H1 (cell line): ENCODE results near the gene ZNF229. TPM values are rescaled to one million over a fixed set of nuclear protein-coding genes. Genes with fewer than 3 reads are reported as not detected.

Experiments
- CTCF ChIA-PET: fragments of 300-600 bp; sonication (Branson Sonifier 250); formaldehyde crosslinking; loops from one replicate; lab custom pipeline; 2021; ENCODE audit not compliant: partially characterized antibody; lab: Charles Lee
- POLR2A ChIA-PET: fragments of 300-600 bp; sonication (Branson Sonifier 250); formaldehyde crosslinking; loops from one replicate; lab custom pipeline; 2021; ENCODE audit warnings: inconsistent platforms; ENCODE audit not compliant: partially characterized antibody; lab: Charles Lee
- DNase-seq, 2 experiments: peaks; one replicate each; pipeline versions ENCODE4 v3.0.0 to v3.0.0-alpha.2; 2010 to 2022; ENCODE audit warnings: low spot score in 2 of 2, low read depth in 1 of 2, mixed read lengths in 1 of 2
- FAIRE-seq: peaks from 2 replicates; lab custom pipeline; 2011; peaks lifted over from hg19 to GRCh38; lab: Jason Lieb, UNC
- H2AFZ ChIP-seq: 2 replicates; pipeline ENCODE4 v1.8.1; 2012; ENCODE audit warnings: low read length, inconsistent platforms
- H2AK5ac ChIP-seq: 2 replicates; pipeline ENCODE4 v1.6.1; 2013; ENCODE audit warnings: low read depth, low read length
- H2BK120ac ChIP-seq: replicated peaks from 2 replicates; pipeline ENCODE3; 2013; ENCODE audit warnings: low read depth, low read length, inconsistent platforms
- H2BK12ac ChIP-seq: 2 replicates; pipeline ENCODE4 v1.6.1; 2013; ENCODE audit warnings: low read depth, low read length
- H2BK15ac ChIP-seq: 2 replicates; pipeline ENCODE4 v1.6.1; 2013; ENCODE audit warnings: low read length
- H2BK20ac ChIP-seq: 2 replicates; pipeline ENCODE4 v1.6.1; 2013; ENCODE audit warnings: low read length
- H2BK5ac ChIP-seq: 2 replicates; pipeline ENCODE4 v1.6.1; 2013; ENCODE audit warnings: low read depth, low read length
- H3K14ac ChIP-seq: 2 replicates; pipeline ENCODE4 v1.6.1; 2013; ENCODE audit warnings: inconsistent platforms; ENCODE audit not compliant: insufficient read length
- H3K18ac ChIP-seq: 2 replicates; pipeline ENCODE4 v1.6.1; 2013; ENCODE audit warnings: low read length; ENCODE audit errors: extremely low read depth
- H3K23ac ChIP-seq: 2 replicates; pipeline ENCODE4 v1.6.1; 2013; ENCODE audit warnings: inconsistent platforms; ENCODE audit not compliant: insufficient read length
- H3K23me2 ChIP-seq: 2 replicates; pipeline ENCODE4 v1.6.1; 2013; ENCODE audit warnings: low read depth, low read length
- H3K27ac ChIP-seq: 2 replicates; pipeline ENCODE4 v1.6.1; 2011; ENCODE audit warnings: low read depth, low read length, inconsistent platforms
- H3K27me3 ChIP-seq, 4 experiments: replicated peaks in 1 of 4; 1 replicate in 1 of 4; 2 replicates in 3 of 4; pipeline versions ENCODE4 v1.6.1 to v1.8.1; 2011 to 2013; ENCODE audit warnings: low read length in 3 of 4, mild to moderate bottlenecking in 3 of 4, inconsistent platforms in 2 of 4, mixed read lengths in 2 of 4, moderate library complexity in 1 of 4; ENCODE audit not compliant: control insufficient read depth in 3 of 4, insufficient read depth in 3 of 4; ENCODE audit errors: extremely low read depth in 1 of 4
- H3K36me3 ChIP-seq, 4 experiments: 2 replicates each; pipeline versions ENCODE4 v1.6.1 to v1.8.1; 2011 to 2013; ENCODE audit warnings: mild to moderate bottlenecking in 4 of 4, low read length in 3 of 4, moderate library complexity in 2 of 4, control low read depth in 1 of 4, inconsistent platforms in 1 of 4; ENCODE audit not compliant: insufficient read depth in 4 of 4, control insufficient read depth in 2 of 4
- H3K4ac ChIP-seq: replicated peaks from 2 replicates; pipeline ENCODE3; 2013; ENCODE audit warnings: low read length, low read depth, mixed read lengths, inconsistent platforms; ENCODE audit not compliant: insufficient read length
- H3K4me1 ChIP-seq, 4 experiments: replicated peaks in 1 of 4; 1 replicate in 1 of 4; 2 replicates in 3 of 4; pipeline versions ENCODE4 v1.6.1 to v1.8.1; 2011 to 2013; ENCODE audit warnings: low read length in 3 of 4, inconsistent platforms in 2 of 4, mixed read lengths in 1 of 4; ENCODE audit not compliant: insufficient read depth in 4 of 4, control insufficient read depth in 3 of 4
- H3K4me2 ChIP-seq, 2 experiments: 2 replicates each; pipeline versions ENCODE4 v1.6.1 to v1.8.1; 2011 to 2013; ENCODE audit warnings: low read depth in 2 of 2, low read length in 2 of 2, control low read depth in 1 of 2, inconsistent platforms in 1 of 2, mild to moderate bottlenecking in 1 of 2; ENCODE audit not compliant: insufficient read depth in 1 of 2
- H3K4me3 ChIP-seq, 4 experiments: fragments of 200-600, 300-600 bp in 1 of 4; sonication (generic), shearing (Covaris generic), sonication (Bioruptor Twin) in 1 of 4; 2 replicates each; pipeline versions ENCODE4 v1.5.1 to v1.8.1; 2011 to 2016; ENCODE audit warnings: low read length in 4 of 4, low read depth in 3 of 4, control low read depth in 2 of 4, inconsistent platforms in 2 of 4, mild to moderate bottlenecking in 2 of 4, mixed read lengths in 1 of 4, moderate library complexity in 1 of 4; ENCODE audit not compliant: insufficient read depth in 2 of 4; ENCODE audit errors: extremely low read depth in 1 of 4
- H3K56ac ChIP-seq: replicated peaks from 2 replicates; pipeline ENCODE3; 2013; ENCODE audit warnings: low read depth, mild to moderate bottlenecking, mixed read lengths, low read length, inconsistent platforms; ENCODE audit not compliant: insufficient read length
- H3K79me1 ChIP-seq: 2 replicates; pipeline ENCODE4 v1.6.1; 2013; ENCODE audit warnings: low read depth, low read length, control low read depth
- H3K79me2 ChIP-seq, 2 experiments: 2 replicates each; pipeline versions ENCODE4 v1.6.1 to v1.8.1; 2012 to 2013; ENCODE audit warnings: low read length in 2 of 2, mild to moderate bottlenecking in 2 of 2, inconsistent platforms in 1 of 2; ENCODE audit not compliant: insufficient read depth in 2 of 2, control insufficient read depth in 1 of 2
- H3K9ac ChIP-seq, 4 experiments: replicated peaks in 1 of 4; 1 replicate in 1 of 4; 2 replicates in 3 of 4; pipeline versions ENCODE4 v1.6.1 to v1.8.1; 2011 to 2013; ENCODE audit warnings: low read depth in 3 of 4, low read length in 3 of 4, control low read depth in 2 of 4, mild to moderate bottlenecking in 2 of 4, moderate library complexity in 2 of 4, inconsistent platforms in 1 of 4; ENCODE audit errors: extremely low read depth in 1 of 4
- H3K9me3 ChIP-seq, 2 experiments: 2 replicates each; pipeline versions ENCODE4 v1.6.1 to v1.8.1; 2012 to 2013; ENCODE audit warnings: mild to moderate bottlenecking in 2 of 2, moderate library complexity in 2 of 2, control low read depth in 1 of 2, inconsistent platforms in 1 of 2, low read depth in 1 of 2, low read length in 1 of 2, mixed read lengths in 1 of 2; ENCODE audit not compliant: insufficient read depth in 2 of 2
- H4K20me1 ChIP-seq, 2 experiments: replicated peaks in 1 of 2; 2 replicates each; pipeline versions ENCODE3 to v1.8.1; 2011 to 2013; ENCODE audit warnings: inconsistent platforms in 2 of 2, low read length in 2 of 2, mild to moderate bottlenecking in 1 of 2; ENCODE audit not compliant: insufficient read depth in 2 of 2, control insufficient read depth in 1 of 2
- H4K5ac ChIP-seq: 2 replicates; pipeline ENCODE4 v1.6.1; 2013; ENCODE audit warnings: low read length, low read depth, mixed read lengths, inconsistent platforms; ENCODE audit not compliant: insufficient read length
- H4K8ac ChIP-seq: 2 replicates; pipeline ENCODE4 v1.8.0; 2013; ENCODE audit warnings: mild to moderate bottlenecking, moderate library complexity, low read length, inconsistent platforms; ENCODE audit not compliant: insufficient read depth; ENCODE audit errors: extremely low read depth
- H4K91ac ChIP-seq: replicated peaks from 2 replicates; pipeline ENCODE3; 2013; ENCODE audit warnings: low read length, mixed read lengths, inconsistent platforms; ENCODE audit not compliant: insufficient read length
- ASH2L ChIP-seq: fragments of 200-600, 300-600 bp; sonication (generic); IDR thresholded peaks from one replicate; pipeline ENCODE4 v1.7.1; 2017; ENCODE audit warnings: low read length
- CBX8 ChIP-seq: fragments of 300-800, 300-1000 bp; sonication (generic); IDR thresholded peaks from 2 replicates; pipeline ENCODE4 v1.7.1; 2016; ENCODE audit warnings: low read depth, low read length, borderline replicate concordance
- CHD1 ChIP-seq: IDR thresholded peaks from 2 replicates; pipeline ENCODE4 v1.6.1; 2012; ENCODE audit warnings: low read depth, low read length, improper control_type of control experiment
- FOSL1 ChIP-seq: IDR thresholded peaks from 2 replicates; pipeline ENCODE4 v1.6.1; 2011; ENCODE audit warnings: mild to moderate bottlenecking, low read depth, low read length, moderate library complexity; ENCODE audit not compliant: insufficient read depth
- GABPA ChIP-seq: IDR thresholded peaks from 2 replicates; pipeline ENCODE4 v1.6.1; 2011; ENCODE audit warnings: mild to moderate bottlenecking, low read length, moderate library complexity, borderline replicate concordance; ENCODE audit not compliant: insufficient read depth
- HDAC2 ChIP-seq, 2 experiments: fragments of 300-600 bp in 1 of 2; sonication (generic) in 1 of 2; IDR thresholded peaks; 2 replicates each; pipeline ENCODE4 v1.6.1; 2011 to 2012; ENCODE audit warnings: low read depth in 2 of 2, low read length in 2 of 2, mild to moderate bottlenecking in 2 of 2, moderate library complexity in 2 of 2, borderline replicate concordance in 1 of 2, inconsistent platforms in 1 of 2
- JUND ChIP-seq: IDR thresholded peaks from 2 replicates; pipeline ENCODE4 v1.6.1; 2011; ENCODE audit warnings: mild to moderate bottlenecking, improper control_type of control experiment, low read length
- NANOG ChIP-seq: IDR thresholded peaks from 2 replicates; pipeline ENCODE4 v1.6.1; 2011; ENCODE audit warnings: low read length, low read depth, mild to moderate bottlenecking, inconsistent platforms; ENCODE audit not compliant: insufficient read depth, poor library complexity, severe bottlenecking
- POLR2AphosphoS5 ChIP-seq: IDR thresholded peaks from 2 replicates; pipeline ENCODE4 v1.6.1; 2011; ENCODE audit warnings: low read depth, low read length
- RFX5 ChIP-seq: IDR thresholded peaks from 2 replicates; pipeline ENCODE4 v1.6.1; 2011; ENCODE audit warnings: low read depth, low read length, improper control_type of control experiment, borderline replicate concordance
- RXRA ChIP-seq: IDR thresholded peaks from 2 replicates; pipeline ENCODE4 v1.6.1; 2011; ENCODE audit warnings: low read depth, mild to moderate bottlenecking, low read length, moderate library complexity; ENCODE audit not compliant: insufficient read depth
- SIX5 ChIP-seq: IDR thresholded peaks from 2 replicates; pipeline ENCODE4 v1.6.1; 2011; ENCODE audit warnings: mild to moderate bottlenecking, low read depth, low read length
- SP4 ChIP-seq: IDR thresholded peaks from 2 replicates; pipeline ENCODE4 v1.6.1; 2012; ENCODE audit warnings: low read length, inconsistent platforms
- TAF7 ChIP-seq: optimal IDR thresholded peaks from 2 replicates; pipeline ENCODE3; 2011; ENCODE audit warnings: low read depth, mild to moderate bottlenecking, inconsistent platforms, low read length, moderate library complexity, borderline replicate concordance
- WGBS, 2 experiments: shearing (Covaris generic) in 1 of 2; methylation state at CpG; one replicate each; pipeline versions ENCODE4 v1.1.6 to v1.1.7; 2013 to 2015; ENCODE audit warnings: low lambda C conversion rate in 2 of 2, mixed read lengths in 2 of 2, inconsistent platforms in 1 of 2, low coverage in 1 of 2, missing lambda C conversion rate in 1 of 2; ENCODE audit not compliant: insufficient replicate concordance in 2 of 2, insufficient coverage in 1 of 2, insufficient read length in 1 of 2; ENCODE audit errors: extremely low coverage in 1 of 2, missing lambda C conversion rate in 1 of 2; 5-methylcytosine and 5-hydroxymethylcytosine counted together
- polyA plus RNA-seq, 7 experiments: library from polyadenylated mRNA; depleted of rRNA in 3 of 7; stranded (reverse) in 5 of 7; unstranded in 2 of 7; fragments of >200 nt in 5 of 7; fragments of 200-250 nt in 2 of 7; gene quantifications; 1 replicate in 5 of 7; 2 replicates in 1 of 7; 4 replicates in 1 of 7; pipeline versions ENCODE4 v1.2.1 to v1.2.3, GENCODE V29; 2011 to 2013; ENCODE audit warnings: missing spikeins in 2 of 7, mixed read lengths in 2 of 7
- total RNA-seq: library from RNA; stranded (reverse); fragmentation: NEBNext Ultra II Directional; extraction: Animal tissue kit (Norgen Biotek cat#: 25700); gene quantifications from 2 replicates; pipeline ENCODE4 v1.2.1, GENCODE V29; 2021
- TF ChIP-seq, protein P1 (sequence below): IDR thresholded peaks from 2 replicates; pipeline ENCODE4 v1.6.1; 2012; ENCODE audit warnings: inconsistent platforms

The ZNF229 gene
- total and polyA plus RNA-seq, 2 of the 8 experiments (the other 6 are each of a cell fraction or from before 2014, with no cell fraction given) = 0.74 to 3.9 TPM

DNA sequence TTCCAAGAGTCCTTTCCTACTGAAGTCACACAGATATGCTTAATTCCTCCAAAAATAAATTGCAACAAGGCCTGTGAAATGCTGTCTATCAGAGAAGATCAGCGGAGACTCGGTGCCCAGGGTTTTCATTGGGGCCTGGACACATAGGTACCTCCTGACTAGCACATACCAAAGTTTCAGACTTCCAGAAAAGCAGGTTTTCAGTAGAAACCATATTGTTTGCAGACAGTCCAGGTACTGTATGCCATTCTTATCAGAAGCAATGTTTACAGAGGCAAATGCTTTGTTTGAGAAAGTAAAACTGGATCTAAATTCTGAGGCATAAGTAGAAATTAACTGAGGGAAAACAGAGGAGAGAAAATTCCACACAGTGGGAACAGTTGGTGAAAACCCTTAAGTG is 12.8 kb downstream of the ZNF229 start:
- peaks cover 0 to 13% (median 4%) of the 10 kb centered on the region in 4 experiments; a peak in 3 of 8 replicates for H3K36me3 ChIP-seq
- DNase-seq (no peak), FAIRE-seq (no peak)
- H4K8ac ChIP-seq = no peak overlapping the region
- peaks cover 46 to 51% of the 10 kb centered on the region in 2 experiments for H3K9me3 ChIP-seq
- H3K27me3 ChIP-seq = no peaks in the 10 kb centered on the region
- H3K9ac ChIP-seq = no peak overlapping the region
- POLR2A ChIA-PET = no interaction called here
- no peaks in the 10 kb centered on the region for H4K20me1 ChIP-seq
- H3K27ac ChIP-seq = no peak overlapping the region
- WGBS, 2 experiments = 89% methylated on average over 2 of the region's 2 CpGs; no CpG with 5 or more reads in 1 of the 2 experiments
- no peak overlapping the region for H2AFZ ChIP-seq
- no peaks in the 10 kb centered on the region for H3K79me1 ChIP-seq
- no peak overlapping the region for H2BK15ac ChIP-seq
- H2AK5ac ChIP-seq = no peak overlapping the region
- no peak overlapping the region for H3K18ac ChIP-seq
- CTCF ChIA-PET = no interaction called here
- H2BK12ac ChIP-seq = no peak overlapping the region
- H3K4me1 ChIP-seq = no peaks in the 10 kb centered on the region
- no peak overlapping the region for H2BK5ac ChIP-seq
- H3K79me2 ChIP-seq = no peaks in the 10 kb centered on the region
- H3K23me2 ChIP-seq = no peaks in the 10 kb centered on the region
- H2BK120ac ChIP-seq = no peak overlapping the region
- H4K91ac ChIP-seq = no peak overlapping the region
- H3K4me3 ChIP-seq = no peak overlapping the region
- no peak overlapping the region for H4K5ac ChIP-seq
- H3K56ac ChIP-seq = no peak overlapping the region
- no peak overlapping the region for H3K23ac ChIP-seq
- H3K4ac ChIP-seq = no peak overlapping the region
- H3K4me2 ChIP-seq = no peak overlapping the region
- no peak overlapping the region for H2BK20ac ChIP-seq
- H3K14ac ChIP-seq = no peak overlapping the region
- TF ChIP-seq CBX8 (no peak), HDAC2 (IDR thresholded peaks at IDR 0.05; ENCODE audit: borderline replicate concordance in 1 of 2, low read depth in 2 of 2, low read length in 2 of 2) (no peak), GABPA (no peak), SIX5 (no peak), JUND (no peak), FOSL1 (no peak), POLR2AphosphoS5 (no peak), SP4 (no peak), ASH2L (no peak), CHD1 (no peak), RFX5 (no peak), RXRA (no peak), TAF7 (no peak), NANOG (no peak)
- TF ChIP-seq, protein P1, sequence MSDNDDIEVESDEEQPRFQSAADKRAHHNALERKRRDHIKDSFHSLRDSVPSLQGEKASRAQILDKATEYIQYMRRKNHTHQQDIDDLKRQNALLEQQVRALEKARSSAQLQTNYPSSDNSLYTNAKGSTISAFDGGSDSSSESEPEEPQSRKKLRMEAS = no peak
